Activated naive CD4-positive, alpha-beta T cell treated with Interleukin-2 at 50 U/mL for 16 hours (primary cell): ENCODE data around the gene GSG1.
"Not testable (repeated sequence)": the region's sequence is repeated elsewhere in the genome, so short reads cannot be mapped to it uniquely, and the experiment has no call there.

ENCODE experiments used
- DNase-seq: peaks from one replicate; pipeline ENCODE4 v3.0.0-alpha.2; 2020

GSG1 gene

DNA sequence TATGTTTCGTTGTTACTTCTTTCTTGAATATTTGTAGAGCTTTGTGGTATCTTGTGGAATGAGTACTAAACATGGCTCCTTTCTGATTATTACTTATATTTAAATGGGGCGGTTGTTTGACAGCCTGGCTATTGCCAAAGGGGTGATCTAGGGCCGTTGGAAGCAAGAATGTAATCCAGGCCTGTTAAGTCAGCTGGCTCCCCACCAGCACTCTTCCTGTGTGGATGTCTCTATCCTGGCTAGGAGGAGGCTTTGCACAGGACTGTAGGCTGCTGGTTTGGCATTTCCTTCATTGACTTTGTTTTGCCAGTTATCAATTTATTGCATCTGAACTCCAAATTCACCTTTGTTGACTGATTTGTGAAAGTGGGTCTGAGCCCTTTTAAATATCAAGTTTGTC is 53.7 kb downstream of the GSG1 start:
- DNase-seq, result no peak

DNA sequence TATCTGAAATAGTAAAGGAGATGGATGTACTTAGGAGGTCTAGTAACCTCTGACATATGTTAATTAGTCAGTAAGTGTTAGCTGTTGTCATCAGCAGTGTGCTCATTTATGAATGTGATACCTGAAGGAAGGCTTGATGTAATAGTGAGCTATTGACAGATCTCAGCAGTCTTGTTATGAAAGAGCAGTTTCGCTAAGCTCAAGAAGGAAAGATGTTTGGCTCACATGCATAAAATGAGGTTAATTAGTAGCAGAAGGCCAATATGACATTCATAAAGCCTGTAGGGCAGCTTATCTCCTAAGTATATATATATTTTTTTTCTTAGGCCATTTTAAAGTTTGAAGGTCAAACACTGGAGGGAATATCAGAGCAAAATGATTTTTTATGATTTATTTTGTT is 56.5 kb downstream of the GSG1 start:
- DNase-seq, result no peak

DNA sequence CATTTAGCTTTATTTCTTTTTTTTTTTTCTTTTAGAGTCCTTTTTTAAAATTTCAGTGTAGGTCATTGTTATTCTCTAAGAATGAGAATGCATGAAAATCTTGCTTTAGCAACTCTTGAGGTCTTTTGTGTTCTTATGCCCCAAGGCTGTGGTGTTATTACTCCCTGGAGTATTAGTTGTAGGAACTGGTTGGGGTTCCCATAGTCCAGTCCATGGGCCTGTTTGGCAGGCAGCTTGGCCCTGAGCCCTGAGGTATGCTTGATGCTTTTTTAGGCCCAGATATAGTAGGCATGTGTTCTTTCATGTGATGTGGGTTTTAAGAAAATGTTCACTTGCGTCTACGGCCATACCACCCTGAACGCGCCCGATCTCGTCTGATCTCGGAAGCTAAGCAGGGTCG is 57.7 kb downstream of the GSG1 start:
- no peak for DNase-seq

DNA sequence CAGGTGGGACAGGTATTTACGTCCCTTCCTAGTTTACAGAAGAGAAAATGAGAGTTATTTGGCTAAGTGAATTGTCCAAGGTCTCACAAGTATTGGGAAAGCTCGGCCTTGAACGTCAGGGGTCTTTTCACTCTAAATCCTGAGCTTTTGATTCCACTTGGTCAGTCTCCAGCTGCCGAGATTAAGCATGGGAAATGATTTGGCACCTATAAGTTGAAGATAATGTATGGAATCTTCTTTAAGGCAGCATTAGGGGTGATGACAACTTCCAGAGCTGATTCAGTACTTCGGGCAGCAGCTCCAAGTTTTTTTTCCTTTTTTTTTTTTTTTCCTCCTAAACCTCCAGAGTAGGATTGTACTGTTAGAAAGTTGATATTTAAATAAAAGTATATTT is 58.6 kb downstream of the GSG1 start:
- DNase-seq, result no peak

DNA sequence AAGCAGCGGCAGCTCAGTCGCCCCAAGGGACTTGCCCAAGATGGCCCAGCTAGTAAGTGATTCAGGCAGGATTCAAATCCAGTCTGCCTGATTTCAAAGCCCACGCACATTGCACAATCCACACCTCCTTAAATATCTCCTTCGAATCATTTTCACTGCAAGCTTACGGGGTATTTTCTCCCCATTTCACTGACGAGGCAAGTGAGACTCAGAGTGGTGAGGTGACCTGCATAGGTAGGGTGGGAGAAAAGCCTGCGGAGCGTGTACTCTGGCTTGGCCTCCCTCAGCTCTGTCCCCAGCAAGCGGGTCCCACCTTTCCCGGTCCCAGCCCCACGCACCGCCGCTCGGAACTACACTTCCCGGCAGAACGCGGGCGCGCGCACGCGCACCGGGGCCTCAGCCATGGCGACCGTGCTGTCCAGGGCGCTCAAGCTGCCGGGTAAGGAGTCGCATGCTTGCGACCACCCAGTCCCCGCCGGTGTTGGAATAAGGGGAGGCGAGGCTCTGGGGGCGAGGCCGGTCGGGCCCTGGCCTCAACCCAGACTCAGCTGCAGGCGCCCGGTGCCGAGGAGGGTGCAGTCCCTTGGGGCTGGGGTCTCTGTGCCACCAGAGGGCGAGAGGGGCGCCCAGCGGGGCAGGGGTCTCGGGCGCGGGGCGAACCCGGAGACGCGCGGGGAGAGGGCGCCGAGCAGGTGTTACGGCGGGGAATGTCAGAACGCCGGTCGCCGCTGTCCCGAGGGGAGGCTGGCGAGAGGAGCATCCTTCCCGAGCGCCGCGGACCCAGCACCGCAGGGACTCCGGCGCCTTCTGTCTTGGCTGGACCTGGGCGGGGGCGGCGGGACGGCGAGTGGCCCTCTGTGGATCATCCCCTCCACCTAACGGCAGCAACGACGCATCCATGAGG is 59.2 kb downstream of the GSG1 start, which contains the start of gene FAM234B:
Gene FAM234B (plus strand): TSS at position 380 of the 904 bp plus-strand sequence. CDS start 23 bp downstream, at position 403.
- DNase-seq, result peak; percentile 76

DNA sequence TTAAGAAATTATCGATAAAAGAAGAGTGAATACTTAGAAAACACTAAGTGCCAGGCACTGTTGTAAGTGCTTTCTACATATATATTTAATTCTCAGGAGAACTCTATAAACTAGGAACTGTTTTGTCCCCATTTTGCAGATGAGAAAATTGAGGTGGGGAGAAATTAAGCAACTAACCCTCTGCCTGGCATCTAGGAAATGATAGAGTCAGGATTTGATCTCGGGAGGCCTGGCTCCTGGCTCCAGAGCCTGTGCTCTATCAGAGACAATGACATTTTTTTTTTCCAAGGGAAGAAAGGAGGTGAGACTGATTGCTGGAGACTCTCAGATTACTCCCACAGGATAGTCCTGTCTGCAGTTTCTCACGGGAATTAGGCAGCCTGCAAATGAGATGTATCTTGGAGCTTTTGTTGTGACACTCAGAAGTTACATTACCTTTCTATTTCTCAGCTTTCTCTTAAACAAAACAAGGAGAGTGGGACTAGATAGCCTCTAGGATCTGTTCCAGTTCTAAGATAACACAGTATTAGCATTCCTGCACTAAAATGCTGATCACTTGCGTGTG is 60.7 kb downstream of the GSG1 start:
- DNase-seq, result no peak

DNA sequence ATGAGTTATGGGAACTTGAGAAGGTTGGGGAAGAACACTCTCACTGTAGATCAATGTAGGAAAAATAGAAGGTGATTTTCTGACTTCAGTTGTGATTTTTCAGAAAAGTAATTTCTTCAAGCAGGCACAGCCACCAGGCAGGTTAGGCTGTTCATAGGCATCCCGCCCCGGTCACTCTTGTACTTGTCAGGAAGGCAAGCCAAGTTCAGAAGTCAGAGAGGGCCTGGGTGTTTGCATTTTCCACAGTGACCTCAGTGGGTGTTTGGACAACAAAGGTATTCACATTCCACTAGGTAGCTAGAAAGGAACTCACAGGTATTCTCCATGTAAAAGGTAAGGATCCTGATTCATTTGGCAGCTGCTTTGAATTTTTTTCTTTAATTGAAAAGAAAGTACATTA is 62.2 kb downstream of the GSG1 start:
- DNase-seq, result no peak

DNA sequence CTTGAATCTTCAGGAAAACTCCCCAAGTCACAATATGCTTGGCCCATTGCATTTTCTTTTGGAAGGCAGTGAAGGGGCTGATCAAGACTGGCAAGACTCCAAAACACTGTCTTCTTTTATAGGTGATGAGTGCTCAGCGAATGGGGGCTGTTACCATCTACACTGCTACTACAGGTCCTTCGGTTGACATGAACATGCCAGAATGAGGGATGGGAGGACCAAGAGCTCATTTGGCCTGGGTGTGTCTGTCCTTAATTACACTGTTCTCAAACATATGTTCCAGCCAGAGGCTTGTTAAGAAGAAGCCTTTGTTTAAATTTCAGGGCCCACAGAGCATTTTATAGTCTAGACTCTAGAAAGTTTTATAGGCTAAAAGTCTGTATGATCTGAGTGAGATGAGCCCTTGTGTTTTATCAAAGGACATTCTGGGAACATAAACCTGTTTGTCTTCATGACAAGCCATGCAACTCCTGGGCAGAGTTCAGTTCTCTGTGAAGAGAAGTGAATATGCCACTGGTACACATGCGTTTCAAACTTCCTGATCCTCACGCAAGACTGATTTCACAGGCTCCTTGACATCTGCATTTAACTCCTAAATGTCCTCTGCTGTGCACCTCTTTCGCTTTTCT is 64.0 kb downstream of the GSG1 start:
- no peak for DNase-seq

DNA sequence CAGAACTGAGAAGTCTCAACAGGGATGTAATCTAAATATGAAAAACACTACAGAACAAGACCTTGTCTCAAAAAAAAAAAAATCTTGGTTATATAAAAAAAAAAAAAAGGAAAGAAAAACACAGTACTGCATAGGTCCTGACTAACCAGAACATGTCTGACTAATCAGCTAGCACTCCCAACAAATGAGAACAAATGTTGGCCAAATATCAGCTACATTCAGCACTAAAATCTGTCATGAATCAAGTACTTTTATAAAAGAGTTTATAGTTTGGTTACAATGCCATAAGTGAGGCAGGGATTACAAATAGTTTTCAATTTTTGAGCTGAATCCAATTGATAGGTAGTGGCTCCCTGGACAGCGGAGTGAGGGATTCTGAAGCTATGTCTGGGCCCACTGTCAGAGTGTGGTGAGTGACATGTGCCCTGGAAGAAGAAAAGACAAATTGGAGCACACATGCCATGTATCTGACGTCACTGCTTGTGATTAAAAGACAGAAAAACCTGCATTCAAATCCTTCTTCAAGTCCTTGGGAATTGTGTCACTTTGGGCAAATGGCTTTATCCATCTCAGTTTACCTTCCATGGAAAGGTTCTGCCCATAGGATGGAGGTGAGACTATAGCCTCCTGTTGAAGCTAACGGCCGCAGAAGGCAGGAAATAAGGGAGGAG is 64.8 kb downstream of the GSG1 start:
- no peak for DNase-seq

DNA sequence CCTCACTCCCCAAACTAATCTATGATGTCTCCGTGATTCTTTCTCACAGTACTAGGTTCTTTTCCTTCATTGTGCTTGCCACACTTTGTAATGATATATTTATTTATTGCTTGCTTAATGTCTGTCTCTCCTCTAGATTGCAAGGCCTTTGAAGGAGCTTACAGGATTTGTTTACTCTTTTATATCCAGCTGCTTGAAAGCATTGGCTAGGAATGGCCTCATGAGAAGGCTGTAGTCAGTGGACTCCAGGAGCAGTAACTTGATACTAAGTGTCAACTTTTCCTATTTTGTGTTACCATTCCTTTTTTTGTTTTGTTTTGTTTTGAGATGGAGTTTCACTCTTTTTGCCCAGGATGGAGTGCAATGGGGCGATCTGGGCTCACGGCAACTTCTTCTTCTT is 66.6 kb downstream of the GSG1 start:
- DNase-seq, result no peak

DNA sequence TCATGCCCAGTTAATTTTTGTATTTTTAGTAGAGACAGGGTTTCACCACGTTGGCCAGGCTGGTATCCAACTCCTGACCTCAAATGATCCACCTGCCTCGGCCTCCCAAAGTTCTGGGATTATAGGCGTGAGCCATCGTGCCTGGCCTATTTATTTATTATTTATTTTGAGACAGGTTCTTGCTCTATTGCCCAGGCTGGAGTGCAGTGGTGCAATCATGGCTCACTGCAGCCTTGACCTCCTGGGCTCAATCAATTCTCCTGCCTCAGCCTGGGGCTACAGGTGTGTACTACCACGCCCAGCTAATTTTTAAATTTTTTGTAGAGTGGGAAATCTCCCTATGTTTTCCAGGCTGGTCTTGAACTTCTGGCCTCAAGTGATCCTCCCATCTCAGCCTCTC is 68.1 kb downstream of the GSG1 start:
- DNase-seq, result not testable (repeated sequence)
